HG03571 (cell line): ENCODE measurements around the gene RPL39L.
"Not testable (repeated sequence)": the region's sequence is repeated elsewhere in the genome, so short reads cannot be mapped to it uniquely, and the experiment has no call there.

ENCODE experiments used
- ATAC-seq: cut with Tn5 transposase; IDR thresholded peaks from one replicate; pipeline ENCODE4 v1.9.1; 2021; ENCODE audit not compliant: unreplicated experiment

RPL39L gene

DNA sequence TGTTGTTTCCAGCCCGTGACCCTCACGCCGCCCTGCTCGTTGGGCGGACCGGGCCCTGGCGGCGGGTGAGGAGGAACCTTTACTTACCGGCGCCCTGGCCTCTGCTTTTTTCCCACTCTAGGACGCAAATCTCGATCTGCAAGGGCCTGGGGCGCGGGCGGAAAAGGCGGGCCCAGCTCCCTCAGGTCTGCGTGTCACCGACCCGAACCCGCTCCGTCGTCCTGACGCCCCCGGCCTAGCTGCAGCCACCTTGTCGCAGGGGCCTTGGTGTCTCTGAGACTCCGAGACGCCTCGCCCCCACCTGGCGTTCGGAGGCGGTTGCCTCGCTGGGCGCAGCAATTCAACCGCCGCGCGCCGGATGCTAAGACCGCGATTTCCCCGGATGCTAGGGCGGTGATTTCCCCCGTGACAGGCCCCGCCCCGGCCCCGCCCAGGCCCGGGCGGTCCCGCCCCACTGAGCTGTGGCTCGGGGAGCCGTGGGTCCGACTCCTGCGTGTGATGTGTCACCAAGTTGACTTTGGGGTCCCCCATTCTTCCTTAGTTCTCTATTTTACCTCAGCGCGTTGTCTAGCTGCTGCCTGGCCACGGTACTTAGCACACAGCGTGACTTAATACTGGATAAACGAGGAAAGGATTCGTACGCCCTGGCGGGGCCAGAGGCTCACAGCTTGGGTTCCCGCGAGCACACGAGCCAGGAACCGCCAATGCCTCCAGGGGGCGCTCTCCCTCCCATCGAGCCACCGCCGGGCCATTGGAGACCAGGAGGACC is at the start of gene RPL39L:
Gene RPL39L (minus strand): TSS at position 371 of the 769 bp plus-strand sequence. CDS start 18,196 bp downstream, outside the sequence.
- ATAC-seq, result peak; percentile 99

DNA sequence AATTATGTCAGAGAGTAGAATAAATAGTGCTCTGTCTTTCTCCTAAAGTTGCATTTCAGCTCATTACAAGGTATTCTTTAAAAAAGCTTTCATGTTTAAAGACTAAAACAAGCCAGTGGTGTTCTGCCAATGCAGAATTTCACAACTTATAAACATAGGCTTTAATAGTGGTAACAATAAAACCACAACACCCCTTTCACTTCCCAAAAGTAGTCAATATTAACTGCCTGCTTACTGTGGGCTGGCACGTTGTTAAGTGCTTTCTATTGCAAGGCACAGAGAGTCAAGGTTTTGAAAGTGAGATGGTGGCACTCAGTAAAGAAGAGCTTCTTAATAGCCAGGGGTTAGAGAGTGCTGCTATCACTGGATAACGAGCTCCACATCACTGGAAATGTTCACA is 49.6 kb upstream of the RPL39L start:
- ATAC-seq, result no peak

DNA sequence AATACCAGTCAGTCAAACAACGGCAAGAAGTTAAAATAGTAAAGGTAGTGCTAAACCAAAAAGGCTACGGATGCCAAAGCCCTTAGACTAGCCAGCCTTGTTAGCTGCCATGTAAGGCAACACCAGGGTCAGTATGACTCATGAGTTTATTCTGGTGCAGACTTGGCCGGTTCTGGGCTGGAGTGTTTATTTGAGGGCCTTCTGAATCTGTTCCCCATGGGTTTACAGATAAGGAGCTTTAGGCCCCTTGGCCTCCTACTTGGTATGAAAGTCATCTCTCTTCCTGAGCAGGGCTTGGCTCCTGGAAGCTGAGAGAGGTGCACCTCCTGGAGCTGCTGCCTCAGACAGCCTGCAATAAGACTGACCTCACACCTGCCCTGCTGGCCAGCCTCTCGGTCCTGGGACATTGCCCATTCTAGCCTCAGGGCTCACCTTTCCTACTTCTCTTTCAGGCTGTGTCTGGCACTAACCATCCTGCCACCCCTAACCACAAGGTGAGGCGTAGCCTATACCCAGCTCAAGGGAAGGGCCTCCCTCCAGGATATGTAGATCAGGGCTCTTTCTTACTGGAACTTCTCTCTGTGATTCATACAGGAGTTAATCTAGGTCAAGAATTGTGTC is 47.6 kb upstream of the RPL39L start:
- no peak for ATAC-seq

DNA sequence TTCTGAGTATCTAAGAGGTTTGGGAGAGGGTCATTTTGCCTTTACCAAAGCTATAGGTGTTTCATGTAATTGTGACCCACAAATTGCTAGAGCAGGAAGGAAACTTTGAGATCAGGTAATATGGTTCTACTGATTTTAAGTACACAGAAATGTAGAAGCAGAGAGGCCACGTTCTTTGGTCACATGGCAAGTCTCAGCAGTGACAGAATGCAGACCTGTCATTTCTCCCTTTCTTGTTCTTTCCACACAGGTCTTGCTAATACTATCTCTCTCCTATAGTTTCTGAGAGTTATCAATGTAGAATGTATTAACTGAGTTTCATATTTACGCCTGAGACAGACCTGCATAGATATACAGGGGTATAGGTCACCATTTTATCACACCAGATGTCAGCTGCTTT is 47.1 kb upstream of the RPL39L start:
- no peak for ATAC-seq

DNA sequence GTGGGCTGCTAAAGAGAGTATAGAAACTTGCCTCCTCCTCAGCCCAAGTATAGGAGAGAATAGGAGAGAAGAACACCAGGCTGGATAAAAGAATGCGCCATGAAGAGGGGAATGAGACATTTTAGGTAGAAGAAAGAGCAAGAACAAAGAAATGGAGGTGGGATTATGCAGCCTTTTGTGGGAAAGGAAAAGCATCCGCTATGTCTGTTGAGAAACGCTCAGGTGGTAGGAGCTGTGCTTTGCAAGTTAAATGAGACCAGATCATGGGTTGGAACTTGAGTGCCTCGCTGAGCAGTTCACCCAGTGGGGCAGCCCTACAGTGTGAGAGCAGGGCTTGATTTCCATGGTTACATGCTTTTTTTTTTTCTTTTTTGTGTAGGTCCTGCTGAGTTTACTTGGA is 46.5 kb upstream of the RPL39L start:
- ATAC-seq, result no peak

DNA sequence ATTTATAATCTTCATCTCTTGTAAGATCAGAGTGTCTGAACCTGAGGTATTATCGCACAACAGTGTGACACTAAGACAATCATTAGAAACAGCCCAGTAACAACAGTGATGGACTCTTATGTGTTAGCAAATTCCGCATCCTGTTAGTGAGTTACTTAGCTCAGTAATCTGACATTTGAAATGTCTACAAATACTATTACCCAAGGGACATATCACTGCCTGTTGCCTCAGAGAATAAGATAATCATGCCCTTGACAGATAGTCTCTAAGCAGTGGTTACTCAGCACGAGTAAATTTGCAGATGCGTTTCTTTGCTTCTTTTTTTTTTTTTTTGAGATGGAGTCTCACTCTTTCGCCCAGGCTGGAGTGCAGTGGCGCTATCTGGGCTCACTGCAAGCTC is 44.6 kb upstream of the RPL39L start:
- ATAC-seq, result no peak

DNA sequence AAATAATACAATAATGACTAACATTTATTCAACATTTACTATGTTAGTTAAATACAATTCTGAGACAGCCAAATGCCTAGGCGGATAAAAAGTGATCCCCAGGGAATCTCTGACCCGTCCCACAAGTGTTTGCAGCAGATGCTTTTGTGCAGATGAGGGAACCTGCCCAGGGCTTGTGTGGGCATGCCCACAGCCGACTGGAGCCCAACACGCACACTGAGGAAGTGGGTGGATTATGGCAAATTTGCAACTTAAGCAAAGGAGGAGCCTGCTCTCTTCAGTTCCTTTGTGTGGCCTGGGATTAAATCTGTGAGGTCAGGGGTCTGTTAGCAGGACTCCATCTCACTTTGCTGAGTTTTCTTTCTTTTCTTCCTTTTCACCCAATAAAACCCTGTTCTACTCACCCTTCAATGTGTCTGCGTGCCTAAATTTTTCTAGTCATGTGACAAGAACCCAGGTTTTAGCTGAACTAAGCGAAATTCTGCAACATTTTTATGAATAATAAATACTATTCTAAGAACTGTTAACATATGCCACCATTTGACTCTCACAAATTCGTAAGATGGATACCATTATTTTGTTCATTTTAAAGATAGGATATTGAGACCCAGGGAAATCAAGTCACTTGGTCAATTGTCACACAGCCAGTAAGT is 44.0 kb upstream of the RPL39L start:
- ATAC-seq, result no peak

DNA sequence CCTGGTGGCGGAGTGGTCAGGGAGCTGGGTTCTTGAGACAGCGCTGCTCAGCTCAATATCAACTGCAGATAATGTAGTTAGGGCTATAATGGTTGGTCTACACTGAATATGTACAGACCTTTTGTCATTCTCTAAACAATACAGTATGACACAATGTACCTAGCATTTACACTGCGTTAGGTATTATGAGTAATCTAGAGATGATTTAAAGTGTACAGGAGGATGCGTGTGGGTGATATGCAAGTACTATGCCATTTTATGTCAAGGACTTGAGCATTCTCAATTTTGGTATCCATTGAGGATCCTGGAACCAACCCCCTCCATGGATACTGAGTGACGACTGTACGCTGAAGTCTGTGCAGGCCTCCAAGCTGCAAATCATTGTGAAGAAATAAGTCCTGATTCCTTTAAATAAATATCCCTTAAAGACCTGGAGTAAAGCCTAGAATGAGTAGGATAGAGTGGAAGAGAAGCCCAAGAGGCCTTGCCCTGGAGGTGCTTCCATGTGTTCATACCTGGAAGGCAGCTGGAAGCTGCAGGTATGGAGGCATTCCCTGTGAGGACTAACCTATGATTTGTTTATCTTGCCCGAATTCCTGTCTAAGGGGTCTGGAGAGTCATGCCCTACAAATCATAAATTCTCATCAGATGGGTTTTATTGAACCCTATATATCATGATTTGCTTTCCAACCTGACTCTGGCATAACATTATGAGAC is 42.3 kb upstream of the RPL39L start:
- ATAC-seq, result no peak

DNA sequence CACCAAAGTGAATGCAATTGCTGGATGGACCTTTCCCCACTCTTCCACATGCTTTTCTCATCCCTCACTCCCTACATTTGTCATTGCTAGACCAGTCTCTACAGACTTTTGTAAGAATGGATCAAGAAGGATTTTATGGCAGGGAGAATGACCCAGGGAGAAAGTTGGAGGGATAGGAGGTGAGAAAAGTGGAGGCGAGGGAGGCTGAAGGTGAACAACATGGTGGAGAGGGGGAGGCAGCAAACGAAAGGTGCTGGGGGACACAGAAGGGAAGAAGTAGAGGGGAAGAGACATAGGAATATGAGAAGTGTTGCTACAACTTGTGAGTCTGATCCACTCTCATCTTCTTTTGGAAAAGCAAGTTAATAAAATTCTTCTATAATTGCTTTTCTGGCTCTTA is 33.6 kb upstream of the RPL39L start:
- no peak for ATAC-seq

DNA sequence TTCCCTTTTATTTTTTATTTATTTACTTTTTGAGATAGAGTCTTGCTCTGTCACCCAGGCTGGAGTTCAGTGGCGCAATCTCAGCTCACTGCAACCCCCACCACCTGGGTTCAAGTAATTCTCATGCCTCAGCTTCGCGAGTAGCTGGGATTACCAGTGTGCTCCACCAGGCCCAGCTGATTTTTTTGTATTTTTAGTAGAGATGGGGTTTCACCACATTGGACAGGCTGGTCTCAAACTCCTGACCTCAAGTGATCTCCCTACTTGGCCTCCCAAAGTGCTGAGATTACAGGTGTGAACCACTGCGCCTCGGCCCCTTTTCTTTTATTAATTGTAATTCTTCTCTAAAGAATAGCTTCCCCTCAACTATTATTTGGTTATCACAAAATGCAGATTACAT is 31.6 kb upstream of the RPL39L start:
- not testable (repeated sequence) for ATAC-seq

DNA sequence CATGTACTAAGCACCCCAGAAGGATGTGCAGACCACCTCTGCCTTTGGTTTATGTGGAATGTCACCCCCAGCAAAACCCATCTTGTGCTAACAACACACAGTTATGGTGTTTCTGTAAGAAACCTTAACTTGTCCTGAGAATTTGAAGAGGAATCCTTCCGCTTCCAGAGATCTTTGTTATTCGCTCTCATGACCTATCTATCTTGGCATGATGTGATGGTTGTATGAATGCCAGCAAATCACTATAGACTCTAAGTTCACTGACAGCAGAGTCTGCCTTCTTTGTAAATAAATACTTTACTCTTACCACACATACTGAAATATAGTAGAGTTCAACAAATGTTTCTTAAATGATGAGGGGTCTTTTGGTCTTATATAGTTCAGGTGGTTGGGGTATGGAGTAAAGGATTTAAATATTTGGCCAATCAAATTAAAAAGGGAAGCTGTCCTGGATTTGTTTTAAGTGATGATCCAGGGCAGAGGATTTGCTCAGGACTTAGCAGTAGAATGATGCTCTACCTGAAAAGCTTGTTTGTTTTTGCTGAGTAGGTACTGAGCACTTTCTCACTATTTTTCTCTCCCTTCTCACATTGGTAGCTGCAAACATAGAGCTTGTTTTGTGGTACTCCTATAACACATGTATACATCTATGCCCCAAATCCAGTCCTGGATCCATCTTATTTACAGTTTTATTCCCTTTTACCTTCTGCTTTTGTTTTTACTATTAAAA is 30.1 kb upstream of the RPL39L start:
- ATAC-seq, result no peak

DNA sequence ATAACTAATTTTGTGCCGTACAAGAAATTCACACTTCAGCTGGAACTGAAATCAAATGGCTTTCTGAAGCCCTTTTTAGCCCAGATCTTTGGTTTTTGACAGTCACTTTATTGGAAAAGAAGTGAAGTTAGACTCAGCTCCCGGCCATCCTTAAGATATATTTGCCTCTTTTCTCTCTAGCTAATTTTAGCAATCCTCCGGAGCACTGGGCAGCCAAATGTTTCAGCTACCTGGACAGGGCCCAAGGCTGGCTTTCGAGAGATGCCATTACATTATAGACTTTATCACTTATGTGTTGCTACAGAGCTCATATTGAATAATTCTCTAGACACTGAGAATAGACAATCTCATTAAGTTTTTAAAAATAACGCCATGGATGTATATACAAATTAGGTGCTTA is 28.5 kb upstream of the RPL39L start:
- ATAC-seq, result no peak

DNA sequence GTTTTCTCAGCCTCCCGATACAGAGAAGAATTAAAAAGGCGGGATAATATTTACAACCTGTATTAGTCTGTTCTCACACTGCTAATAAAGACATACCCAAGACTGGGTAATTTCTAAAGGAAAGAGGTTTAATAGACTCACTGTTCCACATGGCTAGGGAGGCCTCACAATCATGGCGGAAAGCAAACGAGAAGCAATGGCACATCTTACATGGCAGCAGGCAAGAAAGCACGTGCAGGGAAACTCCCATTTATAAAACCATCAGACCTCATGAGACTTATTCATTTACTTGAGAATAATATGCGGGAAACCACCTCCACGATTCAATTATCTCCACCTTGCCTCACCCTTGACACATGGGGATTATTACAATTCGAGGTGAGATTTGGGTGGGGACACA is 27.5 kb upstream of the RPL39L start:
- ATAC-seq, result no peak

DNA sequence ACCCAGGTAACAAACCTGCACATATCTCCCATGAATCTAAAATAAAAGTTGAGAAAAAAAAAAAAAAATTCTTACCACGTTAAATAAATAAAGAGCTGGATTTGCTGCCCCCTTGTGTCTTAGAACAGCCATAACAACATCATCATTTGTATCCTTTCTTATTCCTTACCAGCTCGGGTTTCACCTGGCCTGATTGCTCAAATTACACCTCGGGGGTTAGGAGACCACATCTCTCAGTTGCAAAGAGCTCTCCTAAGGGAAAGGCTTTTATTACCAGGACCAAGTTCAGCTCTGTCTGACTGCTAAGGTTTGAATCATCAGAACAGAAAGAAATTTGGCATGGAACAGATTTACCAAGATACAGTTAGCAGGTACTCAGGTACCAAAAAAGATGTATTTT is 25.8 kb upstream of the RPL39L start:
- ATAC-seq, result no peak

DNA sequence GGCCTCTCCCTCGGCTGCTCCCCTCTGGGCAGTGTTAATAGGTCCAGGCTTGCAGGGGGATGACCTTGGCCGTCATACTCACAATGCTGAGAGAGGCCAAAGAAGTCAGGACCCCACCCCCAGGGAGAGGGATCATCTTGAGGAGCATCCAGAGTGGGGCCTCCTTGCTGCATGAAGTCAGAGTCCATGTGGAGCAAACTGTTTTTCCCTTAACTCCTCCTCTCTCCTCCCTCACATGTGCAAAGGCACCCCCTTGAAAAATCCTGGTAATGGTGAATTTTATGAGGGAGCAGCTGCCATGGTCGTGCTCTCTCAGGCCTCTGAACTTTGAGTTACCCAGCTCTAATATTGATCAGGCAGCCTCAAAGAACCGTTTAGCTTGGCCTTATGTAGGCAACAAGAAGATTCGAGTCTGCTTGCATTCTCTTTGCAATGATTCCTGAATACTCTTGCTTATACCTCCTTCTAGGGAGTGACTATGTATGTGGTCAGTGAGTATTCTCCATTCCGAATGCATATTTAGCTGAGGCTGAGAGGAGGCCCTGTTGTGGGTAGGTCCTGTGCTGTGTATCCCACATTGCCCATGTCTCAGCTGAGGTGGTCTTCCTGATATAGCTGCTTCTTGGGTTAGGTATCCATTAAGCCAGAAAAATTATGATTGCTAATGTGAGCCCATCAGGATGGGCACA is 23.1 kb upstream of the RPL39L start:
- ATAC-seq, result no peak

DNA sequence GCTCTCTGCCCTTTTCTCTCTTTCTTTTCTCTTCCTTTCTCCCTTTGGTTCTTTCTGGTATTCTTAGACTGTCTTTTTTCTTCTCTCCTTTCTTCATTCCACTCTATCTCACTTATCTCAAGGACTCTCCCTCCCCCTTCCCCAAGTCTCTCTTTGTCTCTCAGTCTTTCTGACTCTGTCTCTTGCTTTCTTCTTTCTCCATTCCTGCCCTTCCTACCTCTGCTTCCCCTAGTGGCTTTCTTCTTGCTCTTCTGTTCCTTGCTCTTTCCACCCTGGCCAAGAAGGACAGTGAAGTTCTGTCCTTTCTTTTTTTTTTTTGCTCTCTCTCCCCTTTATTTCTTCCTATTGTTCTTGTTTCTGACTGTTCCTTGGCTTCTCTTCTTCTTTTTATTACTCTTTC is 22.3 kb upstream of the RPL39L start:
- no peak for ATAC-seq

DNA sequence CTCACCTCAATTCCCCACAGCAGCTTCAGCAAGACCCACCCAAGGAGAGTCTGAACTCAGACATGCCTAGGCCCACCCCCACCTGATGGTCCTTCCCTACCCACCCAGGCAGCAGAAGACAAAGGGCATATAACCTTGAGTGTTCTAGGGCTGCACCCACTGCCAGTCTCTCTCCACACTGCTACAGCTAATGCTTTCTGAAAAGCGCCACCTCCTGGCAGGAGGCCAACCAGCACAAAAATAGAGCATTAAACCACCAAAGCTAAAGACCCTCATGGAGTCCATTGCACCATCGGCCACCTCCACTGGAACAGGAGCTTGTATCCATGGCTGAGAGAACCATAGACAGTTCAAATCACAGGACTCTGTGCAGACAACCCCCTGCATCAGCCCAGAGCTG is 11.3 kb upstream of the RPL39L start:
- no peak for ATAC-seq

DNA sequence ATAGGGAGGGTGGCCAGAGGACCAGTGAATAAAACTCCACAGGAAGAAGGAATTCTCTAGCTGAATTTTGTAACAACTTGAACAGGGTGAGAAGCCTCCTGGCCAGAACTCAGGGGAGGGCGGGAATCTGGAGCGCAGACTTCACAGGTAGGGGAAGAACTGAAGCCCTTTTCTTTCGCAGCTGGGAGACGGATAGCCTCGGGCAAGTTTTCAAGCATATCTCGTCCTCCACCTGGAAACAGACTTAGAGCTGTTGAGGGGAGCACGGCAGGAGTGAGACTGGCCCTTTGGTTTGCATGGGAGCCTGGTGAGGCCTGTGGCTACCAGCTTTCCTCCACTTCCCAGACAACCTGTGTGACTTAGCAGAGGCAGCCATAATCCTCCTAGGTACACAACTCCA is 10.9 kb upstream of the RPL39L start:
- no peak for ATAC-seq

DNA sequence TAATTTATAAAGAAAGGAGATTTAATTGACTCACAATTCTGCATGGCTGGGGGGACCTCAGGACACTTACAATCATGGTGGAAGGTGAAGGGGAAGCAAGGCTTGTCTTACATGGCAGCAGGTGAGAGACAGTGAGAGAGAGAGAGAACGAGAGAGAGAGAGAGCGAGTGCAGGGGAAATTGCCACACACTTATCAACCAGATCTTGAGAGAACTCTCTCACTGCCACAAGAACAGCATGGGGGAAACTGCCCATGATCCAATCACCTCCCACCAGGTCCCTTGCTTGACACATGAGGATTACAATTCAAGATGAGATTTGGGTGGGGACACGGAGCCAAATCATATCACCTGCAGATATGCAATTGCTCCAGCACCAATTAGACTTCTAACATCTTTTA is 7.1 kb upstream of the RPL39L start:
- no peak for ATAC-seq

DNA sequence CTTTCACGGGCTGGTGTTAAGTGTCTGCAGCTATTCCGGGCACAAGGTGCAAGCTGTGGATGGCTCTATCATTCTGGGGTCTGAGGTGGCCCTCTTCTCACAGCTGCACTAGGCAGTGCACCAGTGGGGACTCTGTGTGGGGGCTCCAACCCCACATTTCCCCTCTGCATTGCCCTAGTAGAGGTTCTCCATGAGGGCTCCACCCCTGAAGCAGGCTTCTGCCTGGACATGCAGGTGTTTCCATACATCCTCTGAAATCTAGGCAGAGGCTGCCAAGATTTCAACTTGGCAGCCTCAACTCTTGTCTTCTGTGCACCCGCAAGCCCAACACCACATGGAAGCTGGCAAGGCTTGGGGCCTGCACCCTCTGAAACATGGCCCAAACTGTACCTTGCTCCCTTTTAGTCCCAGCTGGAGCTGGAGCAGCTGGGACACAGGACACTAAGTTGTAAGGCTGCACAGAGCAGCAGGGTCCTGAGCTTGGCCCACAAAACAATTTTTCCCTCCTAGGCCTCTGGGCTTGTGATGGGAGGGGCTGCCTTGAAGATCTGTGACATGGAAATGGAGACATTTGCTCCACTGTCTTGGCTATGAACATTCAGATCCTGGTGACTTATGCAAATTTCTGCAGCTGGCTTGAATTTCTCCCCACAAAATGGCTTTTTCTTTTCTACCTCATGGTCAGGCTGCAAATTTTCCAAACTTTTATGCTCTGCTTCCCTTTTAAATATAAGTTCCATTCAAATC is 6.0 kb upstream of the RPL39L start:
- no peak for ATAC-seq
